ENCODE measurements around the gene ALAS1.
A peak's percentile ranks its signal among the peaks of the same experiment; 100 is the strongest.

The ALAS1 gene

GRCh38 chr3:52210037-52210436 is 12.1 kb downstream of the ALAS1 start:
- no peak for TF ChIP-seq CTCF (conservative IDR thresholded peaks at IDR 0.05; ENCODE audit: low read depth)
- POLR2A ChIA-PET (ENCODE audit: low non-redundant PET) = interaction anchor here (1.0 kb wide), 1 partner anchor 28 kb away, joined by 3 read pairs; no protein-coding TSS in a partner anchor
- CTCF ChIA-PET = no interaction called here
- no peak for DNase-seq (ENCODE audit: low spot score)
- H3K27ac ChIP-seq = peak overlapping the region; percentile 29; the same call in 1 of the 2 replicates

GRCh38 chr3:52210550-52211046 is 12.6 kb downstream of the ALAS1 start:
- ChIA-PET POLR2A (ENCODE audit: low non-redundant PET) (interaction anchor here (1.0 kb wide), 1 partner anchor 27 kb away, joined by 3 read pairs; no protein-coding TSS in a partner anchor), CTCF (no interaction called here)
- H3K27ac ChIP-seq = peak overlapping the region; percentile 29; the same call in 1 of the 2 replicates
- DNase-seq (ENCODE audit: low spot score) = no peak
- no peak for TF ChIP-seq CTCF (conservative IDR thresholded peaks at IDR 0.05; ENCODE audit: low read depth)

GRCh38 chr3:52211268-52211891 is 13.4 kb downstream of the ALAS1 start:
- CTCF ChIA-PET = no interaction called here
- DNase-seq (ENCODE audit: low spot score) = no peak
- POLR2A ChIA-PET (ENCODE audit: low non-redundant PET) = no interaction called here
- peak overlapping the region; percentile 24; the same call in 1 of the 2 replicates for H3K27ac ChIP-seq
- TF ChIP-seq CTCF (conservative IDR thresholded peaks at IDR 0.05; ENCODE audit: low read depth) = no peak

GRCh38 chr3:52213005-52213404 is 15.0 kb downstream of the ALAS1 start:
- H3K27ac ChIP-seq = peak overlapping the region; percentile 6; the same call in 1 of the 2 replicates
- ChIA-PET CTCF (no interaction called here), POLR2A (ENCODE audit: low non-redundant PET) (no interaction called here)

GRCh38 chr3:52213901-52214300 is 15.9 kb downstream of the ALAS1 start:
- no peak overlapping the region for H3K27ac ChIP-seq
- no peak for TF ChIP-seq CTCF (conservative IDR thresholded peaks at IDR 0.05; ENCODE audit: low read depth)
- CTCF ChIA-PET = no interaction called here
- no peak for DNase-seq (ENCODE audit: low spot score)
- POLR2A ChIA-PET (ENCODE audit: low non-redundant PET) = no interaction called here

More at GRCh38 chr3:52213005-52213404, 15.0 kb downstream of the ALAS1 start:
- no peak for DNase-seq (ENCODE audit: low spot score)
- TF ChIP-seq CTCF (conservative IDR thresholded peaks at IDR 0.05; ENCODE audit: low read depth) = no peak

- H3K27ac ChIP-seq = peak overlapping the region; percentile 93
- no peak for TF ChIP-seq CTCF (conservative IDR thresholded peaks at IDR 0.05; ENCODE audit: low read depth)
- CTCF ChIA-PET = no interaction called here
- POLR2A ChIA-PET (ENCODE audit: low non-redundant PET) = no interaction called here
- no peak for DNase-seq (ENCODE audit: low spot score)
Observed at GRCh38 chr3:52215351-52215750, 17.4 kb downstream of the ALAS1 start.
